HEK293 (cell line): ENCODE measurements around the gene NOC2L.

Experiments used
- BCL11A ChIP-seq: fragments of 450-650 bp; formaldehyde crosslinking; IDR thresholded peaks from 2 replicates; pipeline ENCODE4 v1.5.1; 2016; ENCODE audit warnings: low read depth, missing biosample characterization, missing genetic modification characterization
- GLIS1 ChIP-seq: fragments of 450-650 bp; formaldehyde crosslinking; IDR thresholded peaks from 2 replicates; pipeline ENCODE4 v1.5.1; 2016; ENCODE audit warnings: missing biosample characterization, missing genetic modification characterization
- HOXD13 ChIP-seq: sonication (generic); formaldehyde crosslinking; IDR thresholded peaks from 2 replicates; pipeline ENCODE4 v1.8.0; 2022; ENCODE audit warnings: missing genetic modification reagents, borderline replicate concordance
- IKZF3 ChIP-seq: fragments of 450-650 bp; IDR thresholded peaks from 2 replicates; pipeline ENCODE4 v1.5.0; 2018; ENCODE audit warnings: missing biosample characterization, mild to moderate bottlenecking, missing genetic modification characterization, moderate library complexity
- KLF8 ChIP-seq: fragments of 450-650 bp; formaldehyde crosslinking; IDR thresholded peaks from 2 replicates; pipeline ENCODE4 v1.5.1; 2016; ENCODE audit warnings: missing biosample characterization, missing genetic modification characterization
- MYNN ChIP-seq: fragments of 450-650 bp; formaldehyde crosslinking; IDR thresholded peaks from 2 replicates; pipeline ENCODE4 v1.5.1; 2016; ENCODE audit warnings: missing biosample characterization, missing genetic modification characterization, borderline replicate concordance
- OSR2 ChIP-seq: fragments of 450-650 bp; formaldehyde crosslinking; IDR thresholded peaks from 2 replicates; pipeline ENCODE4 v1.5.1; 2016; ENCODE audit warnings: missing biosample characterization, missing genetic modification characterization
- OVOL3 ChIP-seq: fragments of 450-650 bp; formaldehyde crosslinking; IDR thresholded peaks from 2 replicates; pipeline ENCODE4 v1.5.1; 2016; ENCODE audit warnings: missing biosample characterization, missing genetic modification characterization
- SP2 ChIP-seq: fragments of 450-650 bp; formaldehyde crosslinking; IDR thresholded peaks from 2 replicates; pipeline ENCODE4 v1.5.1; 2016; ENCODE audit warnings: missing biosample characterization, missing genetic modification characterization
- ZBTB7A ChIP-seq: fragments of 450-650 bp; formaldehyde crosslinking; IDR thresholded peaks from 2 replicates; pipeline ENCODE4 v1.5.1; 2016; ENCODE audit warnings: low read depth, missing biosample characterization, missing genetic modification characterization
- ZEB2 ChIP-seq: fragments of 450-650 bp; formaldehyde crosslinking; IDR thresholded peaks from 2 replicates; pipeline ENCODE4 v1.5.1; 2016; ENCODE audit warnings: missing biosample characterization, missing genetic modification characterization
- ZFP3 ChIP-seq: fragments of 450-650 bp; formaldehyde crosslinking; IDR thresholded peaks from 2 replicates; pipeline ENCODE4 v1.5.1; 2016; ENCODE audit warnings: low read depth, missing biosample characterization, missing genetic modification characterization
- ZIC2 ChIP-seq: fragments of 450-650 bp; formaldehyde crosslinking; IDR thresholded peaks from 2 replicates; pipeline ENCODE4 v1.5.1; 2016; ENCODE audit warnings: missing biosample characterization, missing genetic modification characterization
- ZNF184 ChIP-seq: fragments of 450-650 bp; IDR thresholded peaks from 2 replicates; pipeline ENCODE4 v1.5.1; 2018; ENCODE audit warnings: missing biosample characterization, mild to moderate bottlenecking, missing genetic modification characterization
- ZNF350 ChIP-seq: fragments of 450-650 bp; formaldehyde crosslinking; IDR thresholded peaks from 2 replicates; pipeline ENCODE4 v1.5.0; 2017; ENCODE audit warnings: missing biosample characterization, mild to moderate bottlenecking, missing genetic modification characterization
- ZNF426 ChIP-seq: fragments of 450-650 bp; formaldehyde crosslinking; IDR thresholded peaks from 2 replicates; pipeline ENCODE4 v1.5.1; 2017; ENCODE audit warnings: missing biosample characterization, missing genetic modification characterization, mild to moderate bottlenecking, inconsistent platforms, moderate library complexity
- ZNF544 ChIP-seq: fragments of 450-650 bp; formaldehyde crosslinking; IDR thresholded peaks from 2 replicates; pipeline ENCODE4 v1.5.0; 2017; ENCODE audit warnings: missing biosample characterization, missing genetic modification characterization
- ZNF560 ChIP-seq: fragments of 450-650 bp; formaldehyde crosslinking; IDR thresholded peaks from 2 replicates; pipeline ENCODE4 v1.5.1; 2017; ENCODE audit warnings: missing biosample characterization, missing genetic modification characterization, borderline replicate concordance
- ZNF585B ChIP-seq: fragments of 450-650 bp; formaldehyde crosslinking; IDR thresholded peaks from 2 replicates; pipeline ENCODE4 v1.5.1; 2016; ENCODE audit warnings: missing biosample characterization, missing genetic modification characterization
- ZNF654 ChIP-seq: fragments of 450-650 bp; formaldehyde crosslinking; IDR thresholded peaks from 2 replicates; pipeline ENCODE4 v1.5.1; 2016; ENCODE audit warnings: low read depth, missing biosample characterization, missing genetic modification characterization
- ZNF658 ChIP-seq: fragments of 450-650 bp; formaldehyde crosslinking; IDR thresholded peaks from 2 replicates; pipeline ENCODE4; 2016; ENCODE audit warnings: missing biosample characterization, missing genetic modification characterization
- ZNF830 ChIP-seq: fragments of 450-650 bp; IDR thresholded peaks from 2 replicates; pipeline ENCODE4 v1.5.0; 2018; ENCODE audit warnings: missing biosample characterization, missing genetic modification characterization, low read depth, mild to moderate bottlenecking, moderate library complexity
- TF ChIP-seq, protein P1 (sequence below): fragments of 450-650 bp; formaldehyde crosslinking; IDR thresholded peaks from 2 replicates; pipeline ENCODE4 v1.5.1; 2016; ENCODE audit warnings: missing biosample characterization, missing genetic modification characterization, low read depth
- TF ChIP-seq, protein P2 (sequence below): fragments of 450-650 bp; formaldehyde crosslinking; IDR thresholded peaks from 2 replicates; pipeline ENCODE4 v1.5.1; 2017; ENCODE audit warnings: missing biosample characterization, missing genetic modification characterization
- TF ChIP-seq, protein P3 (sequence below): fragments of 450-650 bp; formaldehyde crosslinking; IDR thresholded peaks from 2 replicates; pipeline ENCODE4 v1.5.1; 2016; ENCODE audit warnings: missing biosample characterization, missing genetic modification characterization
- TF ChIP-seq, protein P4 (sequence below): fragments of 450-650 bp; formaldehyde crosslinking; IDR thresholded peaks from 2 replicates; pipeline ENCODE4 v1.5.1; 2016; ENCODE audit warnings: missing biosample characterization, missing genetic modification characterization
- TF ChIP-seq, protein P5 (sequence below): fragments of 450-650 bp; formaldehyde crosslinking; IDR thresholded peaks from 2 replicates; pipeline ENCODE4 v1.5.1; 2017; ENCODE audit warnings: missing biosample characterization, missing genetic modification characterization
- TF ChIP-seq, protein P6 (sequence below): fragments of 450-650 bp; formaldehyde crosslinking; IDR thresholded peaks from 2 replicates; pipeline ENCODE4 v1.5.1; 2016; ENCODE audit warnings: missing biosample characterization, missing genetic modification characterization

The NOC2L gene

DNA sequence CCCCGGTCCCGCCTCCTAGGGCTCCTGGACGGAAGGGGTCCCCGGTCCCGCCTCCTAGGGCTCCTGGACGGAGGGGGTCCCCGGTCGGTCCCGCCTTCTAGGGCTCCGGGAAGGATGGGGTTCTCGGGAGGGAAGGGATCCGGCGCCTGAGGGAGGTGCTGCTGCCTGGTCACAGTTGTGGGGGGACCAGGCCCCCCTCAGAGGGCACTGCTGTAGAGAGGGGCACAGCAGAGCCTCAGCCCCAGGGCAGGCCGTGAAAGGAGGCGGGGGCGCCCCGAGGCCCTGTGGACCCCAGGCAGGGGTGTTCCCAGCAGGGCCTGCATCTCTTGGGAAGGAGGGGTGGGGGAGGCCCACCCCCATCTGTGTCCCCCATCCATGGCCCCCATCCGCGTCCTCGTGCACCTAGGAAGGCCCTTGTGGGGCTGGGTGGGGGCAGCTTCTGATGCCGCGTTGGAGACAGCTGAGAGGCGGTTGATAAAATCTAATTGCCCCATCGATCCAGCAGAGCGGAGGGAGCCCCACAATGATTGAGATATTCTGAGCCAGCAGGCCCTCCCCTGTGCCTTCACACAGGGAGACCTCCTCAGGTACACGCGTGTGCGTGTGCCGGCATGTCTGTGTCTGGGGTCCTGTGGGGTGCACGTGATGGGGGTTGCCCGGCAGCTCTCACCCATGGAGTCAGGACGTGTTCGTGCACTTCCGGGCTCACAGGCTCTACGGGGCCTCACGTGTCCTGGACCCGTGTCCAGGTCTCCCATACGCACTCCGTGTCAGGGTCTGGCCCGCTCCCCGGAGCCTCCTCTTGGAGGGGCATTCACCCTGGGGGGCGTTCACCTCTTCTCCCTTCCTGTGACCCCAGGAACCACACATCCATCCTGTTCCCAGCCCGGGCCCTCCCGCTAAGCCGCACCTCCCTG lies 22.4 kb downstream of the NOC2L start (continued):
- TF ChIP-seq SP2 (tag by site-specific recombination) (peak; percentile 17; the same call in 1 of the 2 replicates), GLIS1 (tag by site-specific recombination) (peak; percentile 80), OVOL3 (tag by site-specific recombination) (no peak), ZNF544 (tag by site-specific recombination) (no peak), KLF8 (tag by site-specific recombination) (no peak; the same call in 1 of the 2 replicates), ZFP3 (tag by site-specific recombination) (no peak), ZNF585B (tag by site-specific recombination) (no peak), OSR2 (tag by site-specific recombination) (no peak), MYNN (tag by site-specific recombination) (no peak), ZIC2 (tag by site-specific recombination) (peak; percentile 19; the same call in 1 of the 2 replicates), ZNF350 (tag by site-specific recombination) (no peak), ZNF426 (no peak), BCL11A (tag by site-specific recombination) (peak; percentile 18; the same call in 1 of the 2 replicates), ZEB2 (no peak), ZNF560 (tag by site-specific recombination) (no peak), HOXD13 (CRISPR knock-in tag) (no peak), ZBTB7A (tag by site-specific recombination) (peak; percentile 52; the same call in 1 of the 2 replicates), ZNF654 (tag by site-specific recombination) (no peak), ZNF830 (tag by site-specific recombination) (no peak), IKZF3 (tag by site-specific recombination) (peak; percentile 50; the same call in 1 of the 2 replicates), ZNF184 (tag by site-specific recombination) (no peak), ZNF658 (tag by site-specific recombination) (no peak)
- TF ChIP-seq, protein P1, sequence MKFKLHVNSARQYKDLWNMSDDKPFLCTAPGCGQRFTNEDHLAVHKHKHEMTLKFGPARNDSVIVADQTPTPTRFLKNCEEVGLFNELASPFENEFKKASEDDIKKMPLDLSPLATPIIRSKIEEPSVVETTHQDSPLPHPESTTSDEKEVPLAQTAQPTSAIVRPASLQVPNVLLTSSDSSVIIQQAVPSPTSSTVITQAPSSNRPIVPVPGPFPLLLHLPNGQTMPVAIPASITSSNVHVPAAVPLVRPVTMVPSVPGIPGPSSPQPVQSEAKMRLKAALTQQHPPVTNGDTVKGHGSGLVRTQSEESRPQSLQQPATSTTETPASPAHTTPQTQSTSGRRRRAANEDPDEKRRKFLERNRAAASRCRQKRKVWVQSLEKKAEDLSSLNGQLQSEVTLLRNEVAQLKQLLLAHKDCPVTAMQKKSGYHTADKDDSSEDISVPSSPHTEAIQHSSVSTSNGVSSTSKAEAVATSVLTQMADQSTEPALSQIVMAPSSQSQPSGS (tag by site-specific recombination): no peak
- TF ChIP-seq, protein P2, sequence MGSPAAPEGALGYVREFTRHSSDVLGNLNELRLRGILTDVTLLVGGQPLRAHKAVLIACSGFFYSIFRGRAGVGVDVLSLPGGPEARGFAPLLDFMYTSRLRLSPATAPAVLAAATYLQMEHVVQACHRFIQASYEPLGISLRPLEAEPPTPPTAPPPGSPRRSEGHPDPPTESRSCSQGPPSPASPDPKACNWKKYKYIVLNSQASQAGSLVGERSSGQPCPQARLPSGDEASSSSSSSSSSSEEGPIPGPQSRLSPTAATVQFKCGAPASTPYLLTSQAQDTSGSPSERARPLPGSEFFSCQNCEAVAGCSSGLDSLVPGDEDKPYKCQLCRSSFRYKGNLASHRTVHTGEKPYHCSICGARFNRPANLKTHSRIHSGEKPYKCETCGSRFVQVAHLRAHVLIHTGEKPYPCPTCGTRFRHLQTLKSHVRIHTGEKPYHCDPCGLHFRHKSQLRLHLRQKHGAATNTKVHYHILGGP (tag by site-specific recombination): no peak
- TF ChIP-seq, protein P3, sequence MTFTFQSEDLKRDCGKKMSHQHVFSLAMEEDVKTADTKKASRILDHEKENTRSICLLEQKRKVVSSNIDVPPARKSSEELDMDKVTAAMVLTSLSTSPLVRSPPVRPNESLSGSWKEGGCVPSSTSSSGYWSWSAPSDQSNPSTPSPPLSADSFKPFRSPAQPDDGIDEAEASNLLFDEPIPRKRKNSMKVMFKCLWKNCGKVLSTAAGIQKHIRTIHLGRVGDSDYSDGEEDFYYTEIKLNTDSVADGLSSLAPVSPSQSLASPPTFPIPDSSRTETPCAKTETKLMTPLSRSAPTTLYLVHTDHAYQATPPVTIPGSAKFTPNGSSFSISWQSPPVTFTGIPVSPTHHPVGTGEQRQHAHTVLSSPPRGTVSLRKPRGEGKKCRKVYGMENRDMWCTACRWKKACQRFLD: no peak
- TF ChIP-seq, protein P4, sequence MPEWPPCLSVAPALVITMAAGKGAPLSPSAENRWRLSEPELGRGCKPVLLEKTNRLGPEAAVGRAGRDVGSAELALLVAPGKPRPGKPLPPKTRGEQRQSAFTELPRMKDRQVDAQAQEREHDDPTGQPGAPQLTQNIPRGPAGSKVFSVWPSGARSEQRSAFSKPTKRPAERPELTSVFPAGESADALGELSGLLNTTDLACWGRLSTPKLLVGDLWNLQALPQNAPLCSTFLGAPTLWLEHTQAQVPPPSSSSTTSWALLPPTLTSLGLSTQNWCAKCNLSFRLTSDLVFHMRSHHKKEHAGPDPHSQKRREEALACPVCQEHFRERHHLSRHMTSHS: no peak
- TF ChIP-seq, protein P5, sequence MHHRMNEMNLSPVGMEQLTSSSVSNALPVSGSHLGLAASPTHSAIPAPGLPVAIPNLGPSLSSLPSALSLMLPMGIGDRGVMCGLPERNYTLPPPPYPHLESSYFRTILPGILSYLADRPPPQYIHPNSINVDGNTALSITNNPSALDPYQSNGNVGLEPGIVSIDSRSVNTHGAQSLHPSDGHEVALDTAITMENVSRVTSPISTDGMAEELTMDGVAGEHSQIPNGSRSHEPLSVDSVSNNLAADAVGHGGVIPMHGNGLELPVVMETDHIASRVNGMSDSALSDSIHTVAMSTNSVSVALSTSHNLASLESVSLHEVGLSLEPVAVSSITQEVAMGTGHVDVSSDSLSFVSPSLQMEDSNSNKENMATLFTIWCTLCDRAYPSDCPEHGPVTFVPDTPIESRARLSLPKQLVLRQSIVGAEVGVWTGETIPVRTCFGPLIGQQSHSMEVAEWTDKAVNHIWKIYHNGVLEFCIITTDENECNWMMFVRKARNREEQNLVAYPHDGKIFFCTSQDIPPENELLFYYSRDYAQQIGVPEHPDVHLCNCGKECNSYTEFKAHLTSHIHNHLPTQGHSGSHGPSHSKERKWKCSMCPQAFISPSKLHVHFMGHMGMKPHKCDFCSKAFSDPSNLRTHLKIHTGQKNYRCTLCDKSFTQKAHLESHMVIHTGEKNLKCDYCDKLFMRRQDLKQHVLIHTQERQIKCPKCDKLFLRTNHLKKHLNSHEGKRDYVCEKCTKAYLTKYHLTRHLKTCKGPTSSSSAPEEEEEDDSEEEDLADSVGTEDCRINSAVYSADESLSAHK (tag by site-specific recombination): no peak
- TF ChIP-seq, protein P6, sequence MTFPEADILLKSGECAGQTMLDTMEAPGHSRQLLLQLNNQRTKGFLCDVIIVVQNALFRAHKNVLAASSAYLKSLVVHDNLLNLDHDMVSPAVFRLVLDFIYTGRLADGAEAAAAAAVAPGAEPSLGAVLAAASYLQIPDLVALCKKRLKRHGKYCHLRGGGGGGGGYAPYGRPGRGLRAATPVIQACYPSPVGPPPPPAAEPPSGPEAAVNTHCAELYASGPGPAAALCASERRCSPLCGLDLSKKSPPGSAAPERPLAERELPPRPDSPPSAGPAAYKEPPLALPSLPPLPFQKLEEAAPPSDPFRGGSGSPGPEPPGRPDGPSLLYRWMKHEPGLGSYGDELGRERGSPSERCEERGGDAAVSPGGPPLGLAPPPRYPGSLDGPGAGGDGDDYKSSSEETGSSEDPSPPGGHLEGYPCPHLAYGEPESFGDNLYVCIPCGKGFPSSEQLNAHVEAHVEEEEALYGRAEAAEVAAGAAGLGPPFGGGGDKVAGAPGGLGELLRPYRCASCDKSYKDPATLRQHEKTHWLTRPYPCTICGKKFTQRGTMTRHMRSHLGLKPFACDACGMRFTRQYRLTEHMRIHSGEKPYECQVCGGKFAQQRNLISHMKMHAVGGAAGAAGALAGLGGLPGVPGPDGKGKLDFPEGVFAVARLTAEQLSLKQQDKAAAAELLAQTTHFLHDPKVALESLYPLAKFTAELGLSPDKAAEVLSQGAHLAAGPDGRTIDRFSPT (tag by site-specific recombination): peak; percentile 66; the same call in 1 of the 2 replicates
